ENCODE measurements around the gene NLRP1.
A peak's percentile ranks its signal among the peaks of the same experiment; 100 is the strongest.

The NLRP1 gene

DNA sequence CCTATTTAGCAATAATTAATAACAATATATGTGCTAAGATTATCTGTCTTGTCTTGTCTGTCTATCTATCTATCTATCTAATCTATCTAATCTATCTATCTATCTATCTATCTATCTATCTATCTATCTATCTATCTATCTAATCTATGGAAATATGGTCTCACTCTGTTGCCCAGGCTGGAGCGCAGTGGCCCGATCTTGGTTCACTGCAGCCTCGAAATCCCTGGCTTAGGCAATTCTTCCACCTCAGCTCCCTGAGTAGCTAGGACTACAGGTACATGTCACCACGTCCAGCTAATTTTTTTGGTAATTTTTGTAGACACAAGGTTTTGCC lies 53.3 kb downstream of the NLRP1 start:
- Histone ChIP-seq H3K27ac (ENCODE audit: low read length) (no peak overlapping the region), H3K4me3 (ENCODE audit: low read depth in 1 of 2, low read length in 2 of 2) (no peak overlapping the region), H3K4me1 (ENCODE audit: control insufficient read depth in 1 of 2, insufficient read depth in 2 of 2, low read length in 2 of 2) (peaks cover 0 to 11% of the 10 kb centered on the region in 2 donors), H3K27me3 (ENCODE audit: low read depth, low read length) (no peaks in the 10 kb centered on the region), H3K9me3 (ENCODE audit: control insufficient read depth in 1 of 2, low read length in 2 of 2) (no peaks in the 10 kb centered on the region), H3K36me3 (ENCODE audit: control insufficient read depth in 1 of 2, insufficient read depth in 2 of 2, low read length in 2 of 2) (peaks cover 14 to 22% of the 10 kb centered on the region in 2 donors)

DNA sequence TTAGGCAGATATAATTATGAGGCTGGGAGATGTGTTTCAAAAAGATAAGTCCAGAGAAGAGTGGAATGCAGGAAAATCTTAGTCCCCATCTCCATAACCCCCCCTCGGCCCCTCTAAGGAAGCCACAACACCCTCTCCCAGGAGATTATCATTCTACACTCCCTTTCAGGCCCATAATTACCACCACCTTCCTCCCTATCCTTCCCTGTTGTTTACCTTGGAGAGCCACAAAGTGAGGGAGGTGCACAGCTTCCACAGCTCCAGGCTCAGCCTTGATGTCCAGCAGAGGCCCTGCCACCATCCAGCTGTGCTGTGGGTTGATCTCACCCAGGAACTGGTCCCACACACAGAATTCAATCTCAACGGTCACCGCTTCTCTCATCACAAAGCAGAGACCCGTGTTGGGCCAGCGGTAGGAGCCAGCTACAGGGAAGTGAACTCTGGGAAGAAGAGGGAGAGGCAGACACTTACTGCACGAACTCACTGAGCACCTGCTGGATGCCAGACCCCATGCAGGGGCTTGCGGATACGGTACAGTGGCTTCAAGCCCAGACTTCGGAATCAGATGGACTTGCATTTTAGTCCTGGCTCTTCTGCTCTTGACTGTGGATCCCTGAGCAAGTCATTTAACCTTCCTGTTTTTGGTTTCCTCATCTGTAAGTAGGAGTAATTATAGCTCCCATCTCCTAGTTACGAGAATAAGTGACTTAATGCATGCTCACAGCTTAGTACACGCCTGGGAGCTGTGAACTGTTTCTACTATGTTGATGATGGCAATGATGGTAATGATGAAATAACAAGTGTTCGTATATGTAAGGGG lies 53.8 kb downstream of the NLRP1 start:
- Histone ChIP-seq H3K4me3 (ENCODE audit: low read depth in 1 of 2, low read length in 2 of 2) (no peak overlapping the region), H3K4me1 (ENCODE audit: control insufficient read depth in 1 of 2, insufficient read depth in 2 of 2, low read length in 2 of 2) (peaks cover 0 to 11% of the 10 kb centered on the region in 2 donors), H3K36me3 (ENCODE audit: control insufficient read depth in 1 of 2, insufficient read depth in 2 of 2, low read length in 2 of 2) (peaks cover 14 to 18% of the 10 kb centered on the region in 2 donors), H3K27me3 (ENCODE audit: low read depth, low read length) (no peaks in the 10 kb centered on the region), H3K27ac (ENCODE audit: low read length) (no peak overlapping the region), H3K9me3 (ENCODE audit: control insufficient read depth in 1 of 2, low read length in 2 of 2) (no peaks in the 10 kb centered on the region)

DNA sequence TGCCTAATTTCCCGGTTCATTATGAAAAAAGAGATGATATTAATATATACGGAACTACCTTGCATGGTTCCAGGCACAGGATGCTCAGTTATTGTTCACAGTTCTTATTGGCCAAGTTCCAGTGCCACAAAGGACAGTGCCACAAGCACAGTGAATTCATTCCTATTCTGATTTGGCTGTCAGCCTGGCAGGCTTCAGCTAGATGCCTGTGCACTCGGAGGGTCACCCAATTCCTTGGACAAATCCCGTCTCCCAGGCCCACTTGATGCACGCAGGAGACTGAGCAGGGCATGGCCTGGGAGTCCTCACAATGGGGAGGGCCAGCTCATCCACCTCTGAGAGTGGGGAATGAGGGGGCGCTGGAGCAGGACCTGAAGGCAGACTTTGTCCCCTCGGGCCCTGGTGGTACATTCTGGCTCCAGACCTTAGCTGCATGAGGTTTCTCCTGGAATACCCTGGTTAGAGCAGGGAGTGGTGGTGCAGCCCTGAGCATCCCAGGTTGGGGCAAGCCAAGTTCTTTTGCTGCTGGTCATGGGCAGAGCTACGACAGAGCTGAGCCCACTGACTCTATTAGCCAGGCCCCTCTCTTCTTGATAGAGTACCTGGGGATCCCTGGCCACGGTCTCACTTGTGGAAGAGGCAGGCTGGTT lies 56.6 kb downstream of the NLRP1 start:
- H3K36me3 ChIP-seq (ENCODE audit: control insufficient read depth in 1 of 2, insufficient read depth in 2 of 2, low read length in 2 of 2): peaks cover 10 to 14% of the 10 kb centered on the region in 2 donors

DNA sequence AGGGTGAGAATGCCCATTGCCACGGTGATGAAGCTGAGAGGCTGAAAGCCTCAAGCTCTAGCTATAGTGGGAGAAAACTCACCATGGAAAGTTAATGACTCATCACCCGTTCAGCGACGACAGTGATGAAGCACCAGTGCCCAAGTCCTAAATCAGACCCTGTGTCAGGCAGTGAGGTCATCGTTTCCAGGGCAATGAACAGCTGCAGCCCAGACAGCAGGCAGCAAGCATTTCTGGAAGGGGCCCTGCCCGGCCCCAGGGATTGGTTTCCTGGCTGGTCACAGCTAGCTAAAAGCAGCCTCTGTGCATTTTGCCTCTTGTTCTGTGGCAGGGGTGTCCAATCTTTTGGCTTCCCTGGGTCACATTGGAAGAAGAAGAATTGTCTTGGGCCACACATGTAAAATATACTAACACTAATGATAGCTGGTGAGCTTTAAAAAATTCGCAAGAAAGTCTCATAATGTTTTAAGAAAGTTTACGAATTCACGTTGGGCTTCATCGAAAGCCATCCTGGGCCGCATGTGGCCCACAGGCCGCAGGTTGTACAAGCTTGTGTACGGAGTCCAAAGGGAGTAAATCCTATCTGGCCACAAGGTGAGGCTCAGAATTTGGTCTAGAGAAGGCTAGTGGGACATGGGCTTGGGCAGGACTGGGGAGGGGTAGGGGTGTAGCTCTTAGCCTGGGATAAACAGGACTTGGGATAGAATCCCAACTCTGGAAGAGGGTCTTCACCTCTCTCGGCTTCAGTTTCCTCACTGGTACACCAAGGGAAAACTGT lies 57.3 kb downstream of the NLRP1 start:
- H3K4me1 ChIP-seq (ENCODE audit: control insufficient read depth in 1 of 2, insufficient read depth in 2 of 2, low read length in 2 of 2): peaks cover 0 to 11% of the 10 kb centered on the region in 2 donors
- H3K9me3 ChIP-seq (ENCODE audit: control insufficient read depth in 1 of 2, low read length in 2 of 2): no peaks in the 10 kb centered on the region
- peak overlapping the region; percentile 71 for H3K27ac ChIP-seq (ENCODE audit: low read length)
- no peak overlapping the region for H3K4me3 ChIP-seq (ENCODE audit: low read depth in 1 of 2, low read length in 2 of 2)
- H3K36me3 ChIP-seq (ENCODE audit: control insufficient read depth in 1 of 2, insufficient read depth in 2 of 2, low read length in 2 of 2): peaks cover 9 to 10% of the 10 kb centered on the region in 2 donors
- no peaks in the 10 kb centered on the region for H3K27me3 ChIP-seq (ENCODE audit: low read depth, low read length)

More for the DNA sequence above, 56.6 kb downstream of the NLRP1 start:
- Histone ChIP-seq H3K27ac (ENCODE audit: low read length) (peak overlapping the region; percentile 71), H3K27me3 (ENCODE audit: low read depth, low read length) (no peaks in the 10 kb centered on the region), H3K4me3 (ENCODE audit: low read depth in 1 of 2, low read length in 2 of 2) (no peak overlapping the region), H3K9me3 (ENCODE audit: control insufficient read depth in 1 of 2, low read length in 2 of 2) (no peaks in the 10 kb centered on the region), H3K4me1 (ENCODE audit: control insufficient read depth in 1 of 2, insufficient read depth in 2 of 2, low read length in 2 of 2) (peaks cover 0 to 11% of the 10 kb centered on the region in 2 donors)

DNA sequence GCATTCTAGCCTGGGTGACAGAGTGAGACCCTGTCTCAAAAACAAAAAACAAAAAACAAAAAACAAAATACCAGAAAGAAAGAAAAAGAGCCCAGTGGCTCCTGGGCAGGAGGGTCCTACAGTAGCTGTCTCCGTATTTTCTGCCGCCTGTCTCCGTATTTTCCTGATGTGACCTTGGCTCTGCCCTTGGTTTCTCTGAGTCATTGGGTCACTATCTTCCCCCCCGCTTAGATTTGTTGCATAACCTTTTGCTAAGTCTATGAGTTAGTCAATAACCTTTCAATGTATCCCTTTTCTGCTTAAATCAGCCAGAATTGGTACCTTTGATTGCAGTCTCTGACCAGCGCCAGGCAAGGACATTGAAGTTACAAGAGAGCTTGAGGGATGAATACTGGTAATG lies 61.1 kb downstream of the NLRP1 start:
- Histone ChIP-seq H3K27me3 (ENCODE audit: low read depth, low read length) (no peaks in the 10 kb centered on the region), H3K4me3 (ENCODE audit: low read depth in 1 of 2, low read length in 2 of 2) (no peak overlapping the region), H3K36me3 (ENCODE audit: control insufficient read depth in 1 of 2, insufficient read depth in 2 of 2, low read length in 2 of 2) (peaks cover 0 to 9% of the 10 kb centered on the region in 2 donors), H3K27ac (ENCODE audit: low read length) (no peak overlapping the region), H3K4me1 (ENCODE audit: control insufficient read depth in 1 of 2, insufficient read depth in 2 of 2, low read length in 2 of 2) (peaks cover 0 to 11% of the 10 kb centered on the region in 2 donors), H3K9me3 (ENCODE audit: control insufficient read depth in 1 of 2, low read length in 2 of 2) (no peaks in the 10 kb centered on the region)

DNA sequence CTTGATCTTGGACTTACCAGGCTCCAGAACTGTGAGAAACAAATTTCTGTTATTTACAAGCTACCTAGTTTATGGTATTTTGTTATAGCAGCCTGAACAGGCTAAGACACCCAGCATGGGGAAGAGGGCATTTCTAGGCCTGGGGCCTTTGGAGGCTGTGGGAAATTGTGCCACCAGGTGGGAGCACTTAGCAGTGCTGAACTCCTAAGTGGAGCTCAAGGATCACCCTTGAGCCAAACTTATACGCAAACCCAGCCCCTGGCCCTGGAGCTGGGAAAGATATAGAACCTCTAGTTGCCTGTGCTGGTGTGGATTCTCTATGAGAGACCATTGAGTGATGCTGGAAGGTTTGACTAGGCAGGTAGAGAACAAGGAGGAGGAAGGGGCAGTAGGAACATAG lies 61.8 kb downstream of the NLRP1 start:
- peaks cover 0 to 7% of the 10 kb centered on the region in 2 donors for H3K36me3 ChIP-seq (ENCODE audit: control insufficient read depth in 1 of 2, insufficient read depth in 2 of 2, low read length in 2 of 2)
- no peak overlapping the region for H3K4me3 ChIP-seq (ENCODE audit: low read depth in 1 of 2, low read length in 2 of 2)
- H3K27ac ChIP-seq (ENCODE audit: low read length): no peak overlapping the region
- H3K9me3 ChIP-seq (ENCODE audit: control insufficient read depth in 1 of 2, low read length in 2 of 2): no peaks in the 10 kb centered on the region
- H3K4me1 ChIP-seq (ENCODE audit: control insufficient read depth in 1 of 2, insufficient read depth in 2 of 2, low read length in 2 of 2): peaks cover 0 to 11% of the 10 kb centered on the region in 2 donors
- no peaks in the 10 kb centered on the region for H3K27me3 ChIP-seq (ENCODE audit: low read depth, low read length)

DNA sequence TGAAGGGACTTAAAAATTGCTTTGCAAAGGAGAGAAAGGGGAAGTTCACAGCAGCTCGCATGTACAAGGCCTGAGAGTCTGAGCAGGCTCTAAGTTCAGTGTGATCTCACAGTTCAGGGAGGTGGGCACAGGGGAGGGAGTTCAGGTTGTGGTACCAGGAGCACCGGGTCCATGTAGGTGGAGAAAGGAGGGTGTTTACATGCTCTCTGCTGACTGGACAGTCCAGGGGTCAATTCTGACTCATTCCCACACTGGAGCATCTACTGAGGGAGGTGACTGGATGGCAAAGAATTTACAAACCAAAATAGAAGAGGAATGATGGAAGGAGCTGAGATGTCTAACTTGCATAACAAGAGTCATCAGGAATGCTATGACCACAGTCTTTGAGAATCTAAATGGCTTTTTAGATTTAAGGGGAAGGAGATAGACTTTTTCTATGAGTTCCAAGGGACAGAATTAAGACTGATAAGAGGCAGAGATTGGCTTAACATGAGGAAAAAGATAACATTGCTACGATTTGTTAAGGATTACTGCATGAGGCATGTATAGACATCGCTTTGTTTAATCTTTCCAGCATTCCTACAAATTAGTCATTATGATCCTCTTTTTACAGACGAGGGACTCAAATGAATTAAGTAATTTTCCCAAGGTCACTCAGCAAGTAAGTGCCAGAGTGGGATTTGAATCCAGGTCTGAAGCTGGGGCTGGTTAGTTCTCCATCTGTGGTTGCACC lies 68.1 kb downstream of the NLRP1 start:
- Histone ChIP-seq H3K27ac (ENCODE audit: low read length) (no peak overlapping the region), H3K27me3 (ENCODE audit: low read depth, low read length) (no peaks in the 10 kb centered on the region), H3K36me3 (ENCODE audit: control insufficient read depth in 1 of 2, insufficient read depth in 2 of 2, low read length in 2 of 2) (peaks cover 0 to 9% of the 10 kb centered on the region in 2 donors), H3K9me3 (ENCODE audit: control insufficient read depth in 1 of 2, low read length in 2 of 2) (no peaks in the 10 kb centered on the region), H3K4me3 (ENCODE audit: low read depth in 1 of 2, low read length in 2 of 2) (no peak overlapping the region), H3K4me1 (ENCODE audit: control insufficient read depth in 1 of 2, insufficient read depth in 2 of 2, low read length in 2 of 2) (no peaks in the 10 kb centered on the region)

DNA sequence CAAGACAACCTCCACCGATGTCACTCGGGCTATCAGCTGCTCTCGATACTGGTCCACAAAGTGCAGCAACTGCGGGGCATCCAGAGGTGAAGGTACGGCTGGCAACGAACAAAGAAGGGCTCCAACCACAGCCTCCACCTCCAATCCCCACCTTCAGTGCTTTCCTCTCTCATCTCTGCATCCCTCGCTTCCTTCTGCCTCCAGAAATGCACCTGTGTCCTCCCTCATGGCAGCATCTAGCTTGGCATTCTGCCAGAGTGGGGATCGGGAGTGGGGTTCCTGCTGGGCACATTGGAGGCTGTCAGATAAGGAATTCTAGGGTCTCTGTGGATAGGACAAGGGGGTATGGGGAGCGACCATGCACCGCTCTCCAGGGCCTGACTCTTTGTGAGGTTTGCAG lies 69.3 kb downstream of the NLRP1 start:
- peaks cover 0 to 6% of the 10 kb centered on the region in 2 donors for H3K36me3 ChIP-seq (ENCODE audit: control insufficient read depth in 1 of 2, insufficient read depth in 2 of 2, low read length in 2 of 2)
- H3K4me3 ChIP-seq (ENCODE audit: low read depth in 1 of 2, low read length in 2 of 2): no peak overlapping the region
- H3K9me3 ChIP-seq (ENCODE audit: control insufficient read depth in 1 of 2, low read length in 2 of 2): no peaks in the 10 kb centered on the region
- no peaks in the 10 kb centered on the region for H3K27me3 ChIP-seq (ENCODE audit: low read depth, low read length)
- no peaks in the 10 kb centered on the region for H3K4me1 ChIP-seq (ENCODE audit: control insufficient read depth in 1 of 2, insufficient read depth in 2 of 2, low read length in 2 of 2)
- no peak overlapping the region for H3K27ac ChIP-seq (ENCODE audit: low read length)

DNA sequence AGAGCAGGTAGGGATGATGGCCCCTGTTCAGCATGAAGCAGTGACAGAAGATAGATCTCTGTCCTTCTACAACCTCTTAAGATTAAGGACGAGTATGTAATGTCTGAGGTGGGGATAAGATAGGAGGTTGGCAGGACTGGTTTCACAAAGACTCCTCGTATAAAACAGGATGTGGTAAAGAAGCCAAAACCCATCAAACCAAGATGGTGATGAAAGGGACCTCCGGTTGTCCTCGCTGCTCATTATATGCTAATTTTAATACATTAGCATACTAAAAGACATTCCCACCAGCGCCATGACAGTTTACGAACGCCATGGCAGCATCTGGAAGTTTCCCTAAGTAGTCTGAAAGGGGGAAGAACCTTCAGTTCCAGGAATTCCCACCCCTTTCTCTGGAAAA lies 70.7 kb downstream of the NLRP1 start:
- Histone ChIP-seq H3K4me3 (ENCODE audit: low read depth in 1 of 2, low read length in 2 of 2) (no peak overlapping the region), H3K27ac (ENCODE audit: low read length) (no peak overlapping the region), H3K4me1 (ENCODE audit: control insufficient read depth in 1 of 2, insufficient read depth in 2 of 2, low read length in 2 of 2) (no peaks in the 10 kb centered on the region), H3K27me3 (ENCODE audit: low read depth, low read length) (no peaks in the 10 kb centered on the region), H3K36me3 (ENCODE audit: control insufficient read depth in 1 of 2, insufficient read depth in 2 of 2, low read length in 2 of 2) (peaks cover 0 to 6% of the 10 kb centered on the region in 2 donors), H3K9me3 (ENCODE audit: control insufficient read depth in 1 of 2, low read length in 2 of 2) (no peaks in the 10 kb centered on the region)

DNA sequence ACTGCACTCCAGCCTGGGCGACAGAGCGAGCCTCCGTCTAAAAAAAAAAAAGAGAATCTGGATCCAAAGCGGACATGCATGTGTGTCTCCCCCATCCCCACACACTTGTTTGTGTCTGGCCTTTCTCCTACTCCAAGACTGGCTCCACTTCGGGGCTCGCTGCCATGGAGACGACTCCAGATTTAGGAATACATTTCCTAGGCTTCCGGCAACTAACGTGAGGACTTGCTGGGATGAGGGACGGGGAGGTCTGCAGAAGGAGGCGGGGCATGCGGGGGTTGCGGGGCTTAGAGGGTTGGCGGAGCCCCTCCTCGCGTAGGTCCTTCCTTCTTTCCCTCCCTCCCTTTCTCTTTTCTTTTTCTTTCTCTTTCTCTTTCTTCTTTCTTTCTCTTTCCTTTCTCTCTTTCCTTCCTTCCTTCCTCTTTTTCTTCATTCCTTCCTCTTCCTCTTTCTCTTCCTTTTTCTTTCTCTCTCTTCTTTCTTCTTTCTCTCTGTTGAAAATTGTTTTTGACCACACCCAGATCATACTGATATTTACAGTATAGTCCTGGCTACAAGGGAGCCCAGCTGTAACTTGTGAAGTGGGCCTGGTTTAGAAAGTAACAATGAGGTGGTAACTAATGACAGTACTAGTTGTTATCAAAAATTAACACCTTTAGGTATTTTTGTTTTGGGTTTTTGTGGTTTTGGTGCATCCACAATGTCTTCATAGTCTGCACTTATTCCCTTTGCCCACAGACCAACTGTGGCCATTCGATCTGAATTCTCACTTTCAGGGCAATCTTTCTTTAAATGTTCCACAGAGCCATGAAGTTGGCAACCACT lies 72.7 kb downstream of the NLRP1 start:
- Histone ChIP-seq H3K9me3 (ENCODE audit: control insufficient read depth in 1 of 2, low read length in 2 of 2) (no peaks in the 10 kb centered on the region), H3K4me1 (ENCODE audit: control insufficient read depth in 1 of 2, insufficient read depth in 2 of 2, low read length in 2 of 2) (no peaks in the 10 kb centered on the region), H3K4me3 (ENCODE audit: low read depth in 1 of 2, low read length in 2 of 2) (no peak overlapping the region), H3K27me3 (ENCODE audit: low read depth, low read length) (no peaks in the 10 kb centered on the region), H3K27ac (ENCODE audit: low read length) (no peak overlapping the region), H3K36me3 (ENCODE audit: control insufficient read depth in 1 of 2, insufficient read depth in 2 of 2, low read length in 2 of 2) (peaks cover 0 to 6% of the 10 kb centered on the region in 2 donors)

All from muscle layer of duodenum (tissue), 2 donors.